HepG2 (cell line): ENCODE data around the gene MAPK13. TPM values are rescaled to one million over a fixed set of nuclear protein-coding genes. Genes with fewer than 3 reads are reported as not detected.
A peak's percentile ranks its signal among the peaks of the same experiment; 100 is the strongest.

ENCODE experiments used
- CHD4 ChIP-seq: fragments of 200-600 bp; sonication (generic); IDR thresholded peaks from 2 replicates; pipeline ENCODE4 v1.7.0; 2017; ENCODE audit warnings: mild to moderate bottlenecking, low read length, borderline replicate concordance
- CTCF ChIP-seq: sonication (generic); formaldehyde crosslinking; IDR thresholded peaks from 2 replicates; pipeline ENCODE4 v1.5.0; 2020; ENCODE audit warnings: mild to moderate bottlenecking, missing genetic modification reagents, moderate library complexity
- GPN1 ChIP-seq: sonication (generic); formaldehyde crosslinking; IDR thresholded peaks from 2 replicates; pipeline ENCODE4 v1.5.1; 2020; ENCODE audit warnings: missing genetic modification reagents, borderline replicate concordance
- GRHL1 ChIP-seq: sonication (generic); formaldehyde crosslinking; conservative IDR thresholded peaks from 2 replicates; pipeline ENCODE4 v1.8.0; 2022; ENCODE audit warnings: missing genetic modification reagents
- HDAC6 ChIP-seq: fragments of 200-600 bp; sonication (generic); IDR thresholded peaks from 2 replicates; pipeline ENCODE4 v1.7.0; 2017; ENCODE audit warnings: mild to moderate bottlenecking, antibody characterized with exemption, low read length, low read depth
- HIVEP1 ChIP-seq: sonication (generic); formaldehyde crosslinking; IDR thresholded peaks from 2 replicates; pipeline ENCODE4 v1.4.0; 2020; ENCODE audit warnings: mild to moderate bottlenecking, missing genetic modification reagents
- HMGA1 ChIP-seq: sonication (generic); formaldehyde crosslinking; conservative IDR thresholded peaks from 2 replicates; pipeline ENCODE4 v1.4.0; 2020; ENCODE audit warnings: missing genetic modification reagents
- KDM5B ChIP-seq: sonication (generic); formaldehyde crosslinking; IDR thresholded peaks from 2 replicates; pipeline ENCODE4 v1.4.0; 2020; ENCODE audit warnings: missing genetic modification reagents, mild to moderate bottlenecking, borderline replicate concordance
- KLF12 ChIP-seq: sonication (generic); formaldehyde crosslinking; IDR thresholded peaks from 2 replicates; pipeline ENCODE4 v1.4.0; 2020; ENCODE audit warnings: missing genetic modification reagents, borderline replicate concordance
- MYPOP ChIP-seq: sonication (generic); formaldehyde crosslinking; IDR thresholded peaks from 2 replicates; pipeline ENCODE4 v1.8.1; 2023; ENCODE audit warnings: mild to moderate bottlenecking, moderate library complexity, missing genetic modification reagents
- NPAS2 ChIP-seq: sonication (generic); formaldehyde crosslinking; IDR thresholded peaks from 2 replicates; pipeline ENCODE4 v1.8.0; 2022; ENCODE audit warnings: mild to moderate bottlenecking, missing genetic modification reagents, borderline replicate concordance
- PRPF4 ChIP-seq: fragments of 200-400 bp; formaldehyde crosslinking; IDR thresholded peaks from 2 replicates; pipeline ENCODE4 v1.6.1; 2016; ENCODE audit warnings: low read length, low read depth; ENCODE audit not compliant: poor library complexity, severe bottlenecking
- SALL1 ChIP-seq: sonication (generic); formaldehyde crosslinking; IDR thresholded peaks from 2 replicates; pipeline ENCODE4 v1.8.0; 2022; ENCODE audit warnings: mild to moderate bottlenecking, missing genetic modification reagents
- SP2 ChIP-seq: sonication (generic); formaldehyde crosslinking; IDR thresholded peaks from 2 replicates; pipeline ENCODE4 v1.5.1; 2020; ENCODE audit warnings: mild to moderate bottlenecking, missing genetic modification reagents
- STAT5B ChIP-seq: sonication (generic); formaldehyde crosslinking; IDR thresholded peaks from 2 replicates; pipeline ENCODE4 v1.4.0; 2020; ENCODE audit warnings: missing genetic modification reagents
- TCF12 ChIP-seq, 2 experiments: fragments of 450-650 bp in 1 of 2; sonication (generic) in 1 of 2; formaldehyde crosslinking in 1 of 2; IDR thresholded peaks; 2 replicates each; pipeline versions ENCODE4 v1.6.1 to v1.8.0; 2017 to 2022; ENCODE audit warnings: antibody characterized with exemption in 1 of 2, mild to moderate bottlenecking in 1 of 2, missing genetic modification reagents in 1 of 2, moderate library complexity in 1 of 2
- TEAD2 ChIP-seq: sonication (generic); formaldehyde crosslinking; IDR thresholded peaks from 2 replicates; pipeline ENCODE4 v1.9.0; 2021; ENCODE audit warnings: missing genetic modification reagents
- ZBTB42 ChIP-seq: sonication (generic); formaldehyde crosslinking; IDR thresholded peaks from 2 replicates; pipeline ENCODE4 v1.5.0; 2020; ENCODE audit warnings: mild to moderate bottlenecking, missing genetic modification reagents
- ZFP36L1 ChIP-seq: sonication (generic); formaldehyde crosslinking; IDR thresholded peaks from 2 replicates; pipeline ENCODE4 v1.8.0; 2022; ENCODE audit warnings: mild to moderate bottlenecking, missing genetic modification reagents, moderate library complexity
- ZNF362 ChIP-seq: sonication (generic); formaldehyde crosslinking; IDR thresholded peaks from 2 replicates; pipeline ENCODE4 v1.4.0; 2020; ENCODE audit warnings: missing genetic modification reagents, mild to moderate bottlenecking, borderline replicate concordance
- ZNF703 ChIP-seq: sonication (generic); formaldehyde crosslinking; IDR thresholded peaks from 2 replicates; pipeline ENCODE4 v1.5.1; 2020; ENCODE audit warnings: missing genetic modification reagents, mild to moderate bottlenecking, moderate library complexity, borderline replicate concordance
- ZNF777 ChIP-seq: sonication (generic); formaldehyde crosslinking; IDR thresholded peaks from 2 replicates; pipeline ENCODE4 v1.4.0; 2020; ENCODE audit warnings: missing genetic modification reagents
- polyA plus RNA-seq, 8 experiments: library from polyadenylated mRNA; depleted of rRNA in 3 of 8; stranded (reverse) in 7 of 8; unstranded in 1 of 8; fragments of >200 nt; fragmentation: Illumina TruSeq in 4 of 8; extraction: Trizol in 4 of 8; gene quantifications; 2 replicates each; pipeline versions ENCODE4 v1.2.1 to v1.2.3, GENCODE V29; 2011 to 2016; ENCODE audit warnings: low read depth in 4 of 8, missing spikeins in 1 of 8, mixed read lengths in 1 of 8; ENCODE audit not compliant: insufficient read depth in 1 of 8
- total RNA-seq, 5 experiments: library from RNA; depleted of rRNA; stranded (reverse); fragments of >200 nt; fragmentation: Illumina TruSeq; extraction: Trizol; gene quantifications; 2 replicates each; pipeline ENCODE4 v1.2.3, GENCODE V29; 2016; ENCODE audit warnings: low read depth in 1 of 5

MAPK13 gene
- total and polyA plus RNA-seq, 2 of the 13 experiments (the other 11 are each of a cell fraction or from before 2014, with no cell fraction given), result 12.7 to 43.4 TPM

- TF ChIP-seq MYPOP (CRISPR knock-in tag) (no peak), HIVEP1 (CRISPR knock-in tag) (no peak), HDAC6 (no peak), KDM5B (CRISPR knock-in tag) (no peak), ZNF362 (CRISPR knock-in tag) (no peak), CHD4 (no peak), PRPF4 (peak; percentile 89), ZNF703 (CRISPR knock-in tag) (no peak), KLF12 (CRISPR knock-in tag) (no peak), GRHL1 (no peak), STAT5B (CRISPR knock-in tag) (no peak), ZFP36L1 (CRISPR knock-in tag) (no peak), GPN1 (CRISPR knock-in tag) (no peak), ZBTB42 (no peak), ZNF777 (CRISPR knock-in tag) (no peak), NPAS2 (no peak), TEAD2 (no peak), CTCF (peak; percentile 89), SALL1 (CRISPR knock-in tag) (peak; percentile 27; the same call in 1 of the 2 replicates), HMGA1 (no peak), SP2 (CRISPR knock-in tag) (no peak), TCF12 (IDR thresholded peaks at IDR 0.05) (no peak), TCF12 (CRISPR knock-in tag; IDR thresholded peaks at IDR 0.05) (no peak)
These were observed 6.8 kb upstream of the MAPK13 start (continued) for GRCh38 chr6:36123270-36124139.
